ENCODE measurements around the gene EXOC4.

DNA sequence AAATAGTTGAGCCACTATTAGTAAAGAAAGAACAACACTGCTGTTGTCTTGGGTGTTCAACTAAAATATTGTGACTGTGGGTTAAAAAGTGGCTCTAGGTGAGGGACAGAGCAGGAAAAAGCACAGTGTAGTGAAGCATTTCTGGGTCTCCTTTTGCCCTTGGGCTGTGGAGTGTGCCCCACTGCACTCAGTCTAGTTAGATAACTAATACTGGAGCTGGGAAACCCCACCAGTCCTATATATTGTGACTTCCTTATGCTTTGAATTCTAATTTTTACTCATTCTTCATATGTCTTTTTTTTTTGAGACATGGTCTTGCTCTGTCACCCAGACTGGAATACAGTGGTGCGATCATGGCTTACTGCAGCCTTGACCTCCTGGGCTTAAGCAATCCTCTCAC, 195.1 kb downstream of the EXOC4 start:
- TF ChIP-seq YY1 (IDR thresholded peaks at IDR 0.05; ENCODE audit: insufficient read depth, insufficient read length) (no peak), SUZ12 (IDR thresholded peaks at IDR 0.05; ENCODE audit: extremely low read depth, insufficient read depth, insufficient read length) (no peak)

All from NT2/D1 (cell line).